Measurements from ENCODE around the gene TST. TPM values are rescaled to one million over a fixed set of nuclear protein-coding genes. Genes with fewer than 3 reads are reported as not detected.

TST gene
- total and polyA plus RNA-seq, 10 donors: 10.3 to 27.1 (median 12.8) TPM

DNA sequence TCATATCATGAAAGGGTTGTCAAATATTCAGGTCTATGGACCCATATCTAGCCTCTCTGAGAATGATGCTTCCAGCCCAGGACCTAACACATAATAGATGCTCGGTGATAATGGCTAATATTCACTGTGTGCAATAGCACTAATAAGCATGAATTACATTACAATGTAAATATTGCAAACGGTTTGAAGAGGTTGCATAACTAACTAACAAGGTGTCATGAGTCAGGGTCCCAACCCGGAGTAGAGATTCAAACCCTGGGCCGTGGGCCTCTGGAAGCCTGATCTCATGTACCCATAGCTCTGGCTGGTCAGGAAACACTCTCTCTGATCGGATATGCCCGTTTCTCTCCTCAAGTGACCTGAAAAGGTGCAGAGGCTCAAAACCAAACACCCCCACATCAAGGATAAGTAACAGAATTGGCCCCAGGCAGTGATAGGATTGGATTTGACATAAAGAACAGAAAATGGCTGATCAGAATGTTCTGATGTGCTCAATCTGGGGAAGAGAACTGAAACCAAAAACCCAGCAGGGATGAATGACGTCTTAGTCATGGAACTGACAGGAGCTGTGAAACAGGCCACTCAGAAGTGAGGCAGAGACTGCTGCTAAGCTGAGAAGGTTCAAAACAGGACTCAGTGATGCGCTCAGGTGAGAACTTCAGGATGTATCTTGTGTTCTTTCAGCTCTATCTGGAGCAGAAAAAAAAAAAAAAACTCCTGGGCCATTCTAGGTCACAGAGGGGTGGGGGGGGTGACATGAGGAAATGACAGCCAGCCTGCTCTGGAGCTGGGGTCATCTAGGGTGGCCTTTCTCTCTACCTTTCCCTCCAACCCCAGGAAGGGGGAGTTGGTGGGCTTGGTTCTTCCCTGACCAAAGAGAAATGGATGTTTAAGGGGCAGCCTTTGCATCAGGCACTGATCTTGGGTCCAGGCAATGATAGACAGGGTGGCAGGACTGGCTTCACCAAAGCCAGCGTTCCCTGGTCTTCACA is 25.7 kb upstream of the TST start:
- WGBS, 5 donors: 62 to 82% (median 70%) methylated on average over 9 of the region's 9 CpGs
- Histone ChIP-seq H3K27me3 (replicated peaks in 1 of 7) (peaks cover 0 to 22% (median 0%) of the 10 kb centered on the region in 7 donors), H3K36me3 (no peaks in the 10 kb centered on the region), H3K9me3 (no peaks in the 10 kb centered on the region), H3K27ac (no peak overlapping the region), H3K4me3 (no peak overlapping the region), H3K4me1 (peaks cover 0 to 24% (median 3%) of the 10 kb centered on the region in 6 donors)
- TF ChIP-seq POLR2AphosphoS5 (IDR thresholded peaks at IDR 0.05) (no peak), POLR2A (IDR thresholded peaks at IDR 0.05) (no peak)
- TF ChIP-seq, protein P1, sequence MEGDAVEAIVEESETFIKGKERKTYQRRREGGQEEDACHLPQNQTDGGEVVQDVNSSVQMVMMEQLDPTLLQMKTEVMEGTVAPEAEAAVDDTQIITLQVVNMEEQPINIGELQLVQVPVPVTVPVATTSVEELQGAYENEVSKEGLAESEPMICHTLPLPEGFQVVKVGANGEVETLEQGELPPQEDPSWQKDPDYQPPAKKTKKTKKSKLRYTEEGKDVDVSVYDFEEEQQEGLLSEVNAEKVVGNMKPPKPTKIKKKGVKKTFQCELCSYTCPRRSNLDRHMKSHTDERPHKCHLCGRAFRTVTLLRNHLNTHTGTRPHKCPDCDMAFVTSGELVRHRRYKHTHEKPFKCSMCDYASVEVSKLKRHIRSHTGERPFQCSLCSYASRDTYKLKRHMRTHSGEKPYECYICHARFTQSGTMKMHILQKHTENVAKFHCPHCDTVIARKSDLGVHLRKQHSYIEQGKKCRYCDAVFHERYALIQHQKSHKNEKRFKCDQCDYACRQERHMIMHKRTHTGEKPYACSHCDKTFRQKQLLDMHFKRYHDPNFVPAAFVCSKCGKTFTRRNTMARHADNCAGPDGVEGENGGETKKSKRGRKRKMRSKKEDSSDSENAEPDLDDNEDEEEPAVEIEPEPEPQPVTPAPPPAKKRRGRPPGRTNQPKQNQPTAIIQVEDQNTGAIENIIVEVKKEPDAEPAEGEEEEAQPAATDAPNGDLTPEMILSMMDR (IDR thresholded peaks at IDR 0.05 in 8 of 11, conservative IDR thresholded peaks at IDR 0.05 in 3 of 11): no peak
- no peak for DNase-seq
- intact Hi-C loops (cut with DNase I; ENCODE audit: low total_unique reads): no loop called here

DNA sequence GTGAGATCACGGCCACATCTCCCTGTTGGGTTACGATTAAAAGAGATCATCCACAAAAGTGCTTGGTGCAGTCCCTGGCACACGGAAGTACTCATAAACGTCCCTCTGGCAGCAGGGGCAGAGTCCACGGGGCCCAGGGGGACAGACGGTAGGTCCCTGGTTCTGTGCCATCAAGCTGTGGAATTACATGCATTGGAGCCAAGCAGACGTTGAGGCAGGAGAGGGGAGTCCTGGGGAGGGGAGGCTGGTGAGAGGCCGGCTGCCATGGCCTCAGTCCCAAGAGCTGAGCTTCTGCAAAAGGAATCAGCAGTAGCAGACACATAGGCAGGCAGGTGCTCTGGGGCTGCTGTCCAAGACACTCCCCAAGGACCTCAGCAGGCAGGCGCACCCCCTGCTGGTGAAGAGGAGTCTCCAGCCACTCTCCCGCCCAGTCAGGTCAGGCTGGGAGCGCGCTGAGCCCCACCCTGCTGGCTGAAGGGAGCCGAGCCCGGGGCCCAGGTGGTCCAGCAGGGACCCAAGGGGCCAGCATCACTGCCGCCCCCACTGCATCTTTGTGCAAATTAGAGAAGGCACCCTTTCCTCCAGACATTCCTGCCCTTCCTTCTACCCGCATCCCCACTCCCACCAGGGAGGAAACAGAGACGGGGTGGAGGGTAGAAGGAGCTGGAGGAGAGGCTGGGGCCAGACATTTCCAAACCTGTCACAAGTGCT is 24.7 kb upstream of the TST start:
- H3K4me1 ChIP-seq: peaks cover 0 to 24% (median 3%) of the 10 kb centered on the region in 6 donors
- peak; percentile 89 for DNase-seq
- H3K27ac ChIP-seq: no peak overlapping the region
- 40 to 54% (median 49%) methylated on average over 16 to 17 of the region's 17 CpGs for WGBS, 5 donors
- intact Hi-C loops (cut with DNase I; ENCODE audit: low total_unique reads): no loop called here
- no peak for TF ChIP-seq POLR2AphosphoS5 (IDR thresholded peaks at IDR 0.05)
- TF ChIP-seq, protein P1 (IDR thresholded peaks at IDR 0.05 in 8 of 11, conservative IDR thresholded peaks at IDR 0.05 in 3 of 11): peak in 10 of 11 experiments; percentile 29 to 76 (median 58)
- H3K36me3 ChIP-seq: no peaks in the 10 kb centered on the region
- no peak overlapping the region for H3K4me3 ChIP-seq
- H3K27me3 ChIP-seq (replicated peaks in 1 of 7): peaks cover 0 to 22% (median 0%) of the 10 kb centered on the region in 7 donors
- H3K9me3 ChIP-seq: no peaks in the 10 kb centered on the region

DNA sequence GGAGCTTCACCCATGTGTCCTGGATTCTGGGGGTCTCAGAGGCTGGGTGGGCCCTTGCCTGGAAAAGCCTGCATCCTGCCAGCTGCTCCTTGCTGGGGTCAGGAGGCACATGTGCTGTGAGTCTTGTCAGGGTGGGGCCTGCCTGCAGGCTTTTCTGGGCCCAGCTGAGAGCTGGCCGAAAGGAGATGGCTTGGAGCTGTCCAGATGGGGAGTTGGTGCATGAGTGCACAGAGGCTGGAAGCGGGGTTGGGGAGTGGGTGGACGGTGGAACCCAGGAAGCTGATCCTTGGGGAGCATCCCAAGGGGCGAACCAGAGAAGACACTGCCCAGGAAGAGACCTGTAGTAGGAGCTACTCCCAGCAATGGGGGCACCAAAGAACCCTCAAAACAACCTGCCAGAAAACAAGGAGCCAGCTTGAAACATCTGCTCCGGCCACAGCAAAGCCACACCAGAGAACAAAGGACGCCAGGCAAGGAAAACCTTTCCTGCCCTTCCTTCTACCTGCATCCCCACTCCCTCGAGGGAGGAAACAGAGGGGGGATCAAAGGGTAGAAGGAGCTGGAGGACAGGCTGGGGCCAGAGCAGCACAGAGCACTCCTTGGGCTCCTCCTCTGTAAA is 24.1 kb upstream of the TST start:
- TF ChIP-seq POLR2A (IDR thresholded peaks at IDR 0.05) (no peak), POLR2AphosphoS5 (IDR thresholded peaks at IDR 0.05) (no peak)
- TF ChIP-seq, protein P1 (IDR thresholded peaks at IDR 0.05 in 8 of 11, conservative IDR thresholded peaks at IDR 0.05 in 3 of 11): no peak
- H3K27me3 ChIP-seq (replicated peaks in 1 of 7): peaks cover 0 to 24% (median 0%) of the 10 kb centered on the region in 7 donors
- no peaks in the 10 kb centered on the region for H3K9me3 ChIP-seq
- WGBS, 5 donors: 76 to 87% (median 81%) methylated on average over 7 of the region's 7 CpGs
- no peaks in the 10 kb centered on the region for H3K36me3 ChIP-seq
- peak; percentile 32 for DNase-seq
- H3K27ac ChIP-seq: no peak overlapping the region
- peaks cover 0 to 24% (median 3%) of the 10 kb centered on the region in 6 donors for H3K4me1 ChIP-seq
- intact Hi-C loops (cut with DNase I; ENCODE audit: low total_unique reads): no loop called here
- no peak overlapping the region for H3K4me3 ChIP-seq
